D721Med (cell line): ENCODE data around the gene VSIG8.

Source experiments
- DNase-seq: peaks from one replicate; pipeline ENCODE4 v3.0.0; 2011; ENCODE audit warnings: low spot score; ENCODE audit not compliant: insufficient read length
- FAIRE-seq: peaks from 2 replicates; lab custom pipeline; 2011; peaks lifted over from hg19 to GRCh38; lab: Jason Lieb, UNC
- CTCF ChIP-seq: IDR thresholded peaks from 2 replicates; pipeline ENCODE4 v1.5.1; 2012; ENCODE audit warnings: mild to moderate bottlenecking, control low read depth; ENCODE audit not compliant: insufficient read depth; ENCODE audit errors: missing control alignments

VSIG8 gene

GRCh38 chr1:159873530-159874143 lies 11.2 kb upstream of the VSIG8 start:
- no peak for FAIRE-seq
- TF ChIP-seq CTCF = no peak
- no peak for DNase-seq

- no peak for FAIRE-seq
- no peak for DNase-seq
- TF ChIP-seq CTCF = no peak
Observed at GRCh38 chr1:159872891-159873290, 10.4 kb upstream of the VSIG8 start.

- no peak for TF ChIP-seq CTCF
- FAIRE-seq = no peak
Observed at GRCh38 chr1:159870704-159871103, 8.2 kb upstream of the VSIG8 start.

GRCh38 chr1:159869607-159870006 lies 7.2 kb upstream of the VSIG8 start:
- TF ChIP-seq CTCF = no peak
- DNase-seq (no peak), FAIRE-seq (no peak)

More at GRCh38 chr1:159870704-159871103, 8.2 kb upstream of the VSIG8 start:
- DNase-seq = no peak

- no peak for FAIRE-seq
- no peak for DNase-seq
- no peak for TF ChIP-seq CTCF
Observed at GRCh38 chr1:159869173-159869572, 6.7 kb upstream of the VSIG8 start.

GRCh38 chr1:159868766-159869165 lies 6.3 kb upstream of the VSIG8 start:
- DNase-seq (no peak), FAIRE-seq (no peak)
- no peak for TF ChIP-seq CTCF

- no peak for TF ChIP-seq CTCF
- FAIRE-seq = no peak
- no peak for DNase-seq
Observed at GRCh38 chr1:159867664-159868026, 5.2 kb upstream of the VSIG8 start.
